ENCODE results near the gene BICD1. TPM values are rescaled to one million over a fixed set of nuclear protein-coding genes. Genes with fewer than 3 reads are reported as not detected.

BICD1 gene
- polyA plus RNA-seq, 2 of the 4 experiments (the other 2 are of a cell fraction): 13.0 to 24.3 TPM

- Histone ChIP-seq H3K27ac (0 out of 6 replicates have a peak overlapping the region, but pooled peaks of 1 of the 2 experiments have one; percentile 6), H3K4me1 (peaks cover 29% of the 10 kb centered on the region), H3K4me2 (no peak overlapping the region), H3K9me3 (no peaks in the 10 kb centered on the region), H3K4me3 (no peak overlapping the region)
- no peak for TF ChIP-seq CHD2 (IDR thresholded peaks at IDR 0.05; ENCODE audit: low read length, partially characterized antibody)
- no peak for TF ChIP-seq NFE2L2 (conservative IDR thresholded peaks at IDR 0.05; ENCODE audit: low read length)
- peak; percentile 45 for TF ChIP-seq MAFK (IDR thresholded peaks at IDR 0.05; ENCODE audit: partially characterized antibody)
- TF ChIP-seq TP53 (CRISPR knock-in tag; IDR thresholded peaks at IDR 0.05): no peak
- CTCF ChIA-PET: no interaction called here
- no peak for FAIRE-seq
- POLR2A ChIA-PET: interaction anchor here (1.7 kb wide), 1 partner anchor 13 kb away, joined by 3 read pairs; no protein-coding TSS in a partner anchor
- no peak for DNase-seq (ENCODE audit: low read depth in 1 of 2, low spot score in 1 of 2)
- ATAC-seq: no peak
- WGBS (ENCODE audit: missing lambda C conversion rate): 93% methylated on average over 2 of the region's 2 CpGs
Observed at GRCh38 chr12:32120419-32120818, 13.8 kb downstream of the BICD1 start.

GRCh38 chr12:32124637-32125036 lies 18.0 kb downstream of the BICD1 start:
- H3K9me3 ChIP-seq: no peaks in the 10 kb centered on the region
- ChIA-PET POLR2A (interaction anchor here (0.5 to 1.0 kb wide), 2 partner anchors 9 to 375 kb away, joined by 4 read pairs; no protein-coding TSS in a partner anchor), CTCF (interaction anchor here (1.5 kb wide), 1 partner anchor 19 kb away, joined by 4 read pairs; no protein-coding TSS in a partner anchor)
- no peak for DNase-seq (ENCODE audit: low read depth in 1 of 2, low spot score in 1 of 2)
- H3K4me3 ChIP-seq: no peak overlapping the region
- TF ChIP-seq ZSCAN20 (CRISPR knock-in tag; IDR thresholded peaks at IDR 0.05) (no peak), HOXA7 (CRISPR knock-in tag; IDR thresholded peaks at IDR 0.05) (no peak), RCOR1 (IDR thresholded peaks at IDR 0.05; ENCODE audit: low read depth, low read length) (no peak), TP53 (CRISPR knock-in tag; IDR thresholded peaks at IDR 0.05) (no peak), MAZ (IDR thresholded peaks at IDR 0.05; ENCODE audit: borderline replicate concordance, low read depth, low read length) (no peak)
- 88% methylated on average over 1 of the region's 1 CpG for WGBS (ENCODE audit: missing lambda C conversion rate)
- FAIRE-seq: no peak
- H3K4me1 ChIP-seq: peaks cover 13% of the 10 kb centered on the region; the same call in 2 of the 3 replicates
- H3K4me2 ChIP-seq: no peak overlapping the region
- peak in 1 of 2 experiments; percentile 36; a peak in 3 of 6 replicates for ATAC-seq
- H3K27ac ChIP-seq: 0 out of 6 replicates have a peak overlapping the region, but pooled peaks of 1 of the 2 experiments have one; percentile 6

GRCh38 chr12:32125455-32126084 lies 18.9 kb downstream of the BICD1 start:
- Histone ChIP-seq H3K9me3 (no peaks in the 10 kb centered on the region), H3K27ac (no peak overlapping the region), H3K4me1 (peaks cover 4% of the 10 kb centered on the region; the same call in 1 of the 3 replicates), H3K4me2 (no peak overlapping the region), H3K4me3 (no peak overlapping the region)
- POLR2A ChIA-PET: interaction anchor here (1.0 kb wide), 1 partner anchor 10 kb away, joined by 4 read pairs; no protein-coding TSS in a partner anchor
- 95% methylated on average over 7 of the region's 7 CpGs for WGBS (ENCODE audit: missing lambda C conversion rate)
- CTCF ChIA-PET: interaction anchor here (0.6 to 1.5 kb wide), 3 partner anchors 20 to 187 kb away, joined by 3 to 4 read pairs (median 3); no protein-coding TSS in a partner anchor
- DNase-seq (ENCODE audit: low read depth in 1 of 2, low spot score in 1 of 2) (no peak), ATAC-seq (peak in 1 of 2 experiments; percentile 22; a peak in 1 of 6 replicates), FAIRE-seq (no peak)
- TF ChIP-seq KDM5A (IDR thresholded peaks at IDR 0.05) (no peak), RAD21 (conservative IDR thresholded peaks at IDR 0.05 in 1 of 2, IDR thresholded peaks at IDR 0.05 in 1 of 2) (no peak), SMC3 (IDR thresholded peaks at IDR 0.05) (no peak), MAFK (IDR thresholded peaks at IDR 0.05; ENCODE audit: partially characterized antibody) (peak; percentile 57), HOXB13 (CRISPR knock-in tag; IDR thresholded peaks at IDR 0.05; ENCODE audit: low read depth) (no peak)

GRCh38 chr12:32126720-32127119 lies 20.1 kb downstream of the BICD1 start:
- POLR2A ChIA-PET: no interaction called here
- 49% methylated on average over 2 of the region's 2 CpGs for WGBS (ENCODE audit: missing lambda C conversion rate)
- Histone ChIP-seq H3K9me3 (no peaks in the 10 kb centered on the region), H3K27ac (no peak overlapping the region), H3K4me1 (peaks cover 4% of the 10 kb centered on the region; the same call in 1 of the 3 replicates), H3K4me2 (no peak overlapping the region), H3K4me3 (no peak overlapping the region)
- no peak for DNase-seq (ENCODE audit: low read depth in 1 of 2, low spot score in 1 of 2)
- CTCF ChIA-PET: no interaction called here
- ATAC-seq: no peak
- FAIRE-seq: no peak
- no peak for TF ChIP-seq RAD21 (conservative IDR thresholded peaks at IDR 0.05 in 1 of 2, IDR thresholded peaks at IDR 0.05 in 1 of 2)
- no peak for TF ChIP-seq REST (IDR thresholded peaks at IDR 0.05)
- no peak for TF ChIP-seq NR3C1 (IDR thresholded peaks at IDR 0.05)
- TF ChIP-seq NFE2L2 (conservative IDR thresholded peaks at IDR 0.05; ENCODE audit: low read length): no peak
- no peak for TF ChIP-seq EHMT2 (IDR thresholded peaks at IDR 0.05; ENCODE audit: low read depth)
- TF ChIP-seq USF2 (IDR thresholded peaks at IDR 0.05): no peak
- no peak for TF ChIP-seq MAFK (IDR thresholded peaks at IDR 0.05; ENCODE audit: partially characterized antibody)
- TF ChIP-seq JUNB (IDR thresholded peaks at IDR 0.05): no peak
- TF ChIP-seq RCOR1 (IDR thresholded peaks at IDR 0.05; ENCODE audit: low read depth, low read length): no peak
- TF ChIP-seq KDM5A (IDR thresholded peaks at IDR 0.05): no peak
- TF ChIP-seq JUN (IDR thresholded peaks at IDR 0.05): no peak
- no peak for TF ChIP-seq HMGXB4 (CRISPR knock-in tag; IDR thresholded peaks at IDR 0.05; ENCODE audit: borderline replicate concordance)
- TF ChIP-seq ZC3H11A (IDR thresholded peaks at IDR 0.05): no peak
- no peak for TF ChIP-seq NPAS2 (CRISPR knock-in tag; IDR thresholded peaks at IDR 0.05; ENCODE audit: borderline replicate concordance)
- TF ChIP-seq CHD2 (IDR thresholded peaks at IDR 0.05; ENCODE audit: low read length, partially characterized antibody): no peak
